Measurements from ENCODE around the gene RAB1A.

DNA sequence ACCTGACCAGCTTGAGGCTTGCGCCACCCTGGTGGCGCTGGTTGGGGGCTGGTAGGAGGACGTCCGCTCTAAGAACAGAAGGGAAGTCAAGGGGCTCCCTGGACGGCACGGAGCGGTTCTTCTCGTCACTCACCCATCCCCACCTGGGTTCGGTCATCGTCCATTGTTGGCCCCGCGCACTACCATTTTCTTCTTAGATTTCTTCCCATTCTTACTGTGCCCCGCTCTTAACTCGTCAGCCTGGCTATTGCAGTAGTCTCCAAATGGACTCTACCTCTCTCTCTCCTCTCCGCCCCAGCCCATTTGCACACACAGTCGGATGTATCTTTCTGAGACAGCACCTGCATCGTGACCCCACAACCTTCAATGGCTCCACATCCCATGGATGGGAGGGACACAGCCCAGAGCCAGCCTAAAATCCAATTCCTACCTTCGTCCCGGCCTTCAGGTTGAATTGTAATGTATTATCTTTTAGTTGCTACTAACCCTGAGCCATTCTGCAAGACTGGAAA, 814 bp upstream of the RAB1A start:
- TF ChIP-seq EHF (CRISPR knock-in tag; IDR thresholded peaks at IDR 0.05) (no peak), POLR2AphosphoS2 (conservative IDR thresholded peaks at IDR 0.05; ENCODE audit: low read length) (no peak)

All from A549 (cell line).